ENCODE data around the gene CACHD1.

DNA sequence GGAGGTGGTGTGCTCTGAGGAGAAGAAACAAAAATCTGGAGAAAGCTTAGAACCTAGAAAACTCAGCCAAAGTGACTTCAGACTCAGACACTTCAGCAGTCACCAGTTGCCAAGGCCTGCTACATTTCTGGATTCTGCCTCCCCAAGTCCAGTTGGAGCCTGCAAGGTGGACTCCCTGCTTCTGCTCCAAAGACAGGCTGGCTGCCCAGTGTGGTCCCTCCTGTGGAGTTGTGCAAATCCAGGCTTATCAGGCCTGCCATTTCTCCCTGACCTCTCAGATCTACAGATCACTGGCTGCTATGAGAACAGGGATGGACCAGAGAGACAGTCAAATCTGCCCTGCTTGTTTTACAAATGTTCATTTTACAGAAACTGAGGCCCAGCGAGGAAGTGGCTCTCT is 9.9 kb downstream of the CACHD1 start:
- TF ChIP-seq, protein P1, sequence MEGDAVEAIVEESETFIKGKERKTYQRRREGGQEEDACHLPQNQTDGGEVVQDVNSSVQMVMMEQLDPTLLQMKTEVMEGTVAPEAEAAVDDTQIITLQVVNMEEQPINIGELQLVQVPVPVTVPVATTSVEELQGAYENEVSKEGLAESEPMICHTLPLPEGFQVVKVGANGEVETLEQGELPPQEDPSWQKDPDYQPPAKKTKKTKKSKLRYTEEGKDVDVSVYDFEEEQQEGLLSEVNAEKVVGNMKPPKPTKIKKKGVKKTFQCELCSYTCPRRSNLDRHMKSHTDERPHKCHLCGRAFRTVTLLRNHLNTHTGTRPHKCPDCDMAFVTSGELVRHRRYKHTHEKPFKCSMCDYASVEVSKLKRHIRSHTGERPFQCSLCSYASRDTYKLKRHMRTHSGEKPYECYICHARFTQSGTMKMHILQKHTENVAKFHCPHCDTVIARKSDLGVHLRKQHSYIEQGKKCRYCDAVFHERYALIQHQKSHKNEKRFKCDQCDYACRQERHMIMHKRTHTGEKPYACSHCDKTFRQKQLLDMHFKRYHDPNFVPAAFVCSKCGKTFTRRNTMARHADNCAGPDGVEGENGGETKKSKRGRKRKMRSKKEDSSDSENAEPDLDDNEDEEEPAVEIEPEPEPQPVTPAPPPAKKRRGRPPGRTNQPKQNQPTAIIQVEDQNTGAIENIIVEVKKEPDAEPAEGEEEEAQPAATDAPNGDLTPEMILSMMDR (IDR thresholded peaks at IDR 0.05) = no peak
- no peak for TF ChIP-seq POLR2AphosphoS5 (IDR thresholded peaks at IDR 0.05)
- TF ChIP-seq POLR2A (IDR thresholded peaks at IDR 0.05) = no peak
- no peak for TF ChIP-seq EP300 (IDR thresholded peaks at IDR 0.05)

Data from gastroesophageal sphincter (tissue), 3 donors.